DND-41 (cell line): ENCODE measurements around the gene PAK4.

ENCODE experiments used
- EZH2 ChIP-seq: IDR thresholded peaks from 3 replicates; pipeline ENCODE4 v1.6.1; 2012; ENCODE audit warnings: borderline replicate concordance, low read depth, mild to moderate bottlenecking, moderate library complexity, low read length, inconsistent platforms; ENCODE audit not compliant: severe bottlenecking
- TF ChIP-seq, protein P1 (sequence below): IDR thresholded peaks from 2 replicates; pipeline ENCODE4 v1.5.1; 2012; ENCODE audit warnings: borderline replicate concordance, low read length, moderate library complexity, mild to moderate bottlenecking; ENCODE audit not compliant: poor library complexity, severe bottlenecking; ENCODE audit errors: extremely low read depth

DNA sequence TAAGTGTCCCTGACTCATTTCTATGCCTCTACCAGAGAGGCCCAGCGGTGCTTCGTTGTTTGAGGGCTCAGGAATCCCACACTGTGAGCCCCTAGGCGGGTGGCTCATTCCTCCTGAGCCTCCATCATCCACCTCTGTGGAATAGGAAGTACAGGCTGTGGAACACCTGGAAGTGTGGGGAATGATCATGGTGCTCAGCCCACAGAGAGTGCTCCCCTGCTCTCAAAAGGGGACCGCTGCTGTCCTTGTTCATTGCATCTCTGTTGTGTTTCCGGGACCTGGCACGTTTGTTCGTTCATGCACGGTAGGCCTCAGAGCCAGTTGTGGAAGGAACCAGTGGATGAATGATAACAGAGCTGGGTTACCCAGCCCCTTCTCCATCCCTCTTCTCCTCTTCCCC, 40.2 kb upstream of the PAK4 start:
- TF ChIP-seq, protein P1, sequence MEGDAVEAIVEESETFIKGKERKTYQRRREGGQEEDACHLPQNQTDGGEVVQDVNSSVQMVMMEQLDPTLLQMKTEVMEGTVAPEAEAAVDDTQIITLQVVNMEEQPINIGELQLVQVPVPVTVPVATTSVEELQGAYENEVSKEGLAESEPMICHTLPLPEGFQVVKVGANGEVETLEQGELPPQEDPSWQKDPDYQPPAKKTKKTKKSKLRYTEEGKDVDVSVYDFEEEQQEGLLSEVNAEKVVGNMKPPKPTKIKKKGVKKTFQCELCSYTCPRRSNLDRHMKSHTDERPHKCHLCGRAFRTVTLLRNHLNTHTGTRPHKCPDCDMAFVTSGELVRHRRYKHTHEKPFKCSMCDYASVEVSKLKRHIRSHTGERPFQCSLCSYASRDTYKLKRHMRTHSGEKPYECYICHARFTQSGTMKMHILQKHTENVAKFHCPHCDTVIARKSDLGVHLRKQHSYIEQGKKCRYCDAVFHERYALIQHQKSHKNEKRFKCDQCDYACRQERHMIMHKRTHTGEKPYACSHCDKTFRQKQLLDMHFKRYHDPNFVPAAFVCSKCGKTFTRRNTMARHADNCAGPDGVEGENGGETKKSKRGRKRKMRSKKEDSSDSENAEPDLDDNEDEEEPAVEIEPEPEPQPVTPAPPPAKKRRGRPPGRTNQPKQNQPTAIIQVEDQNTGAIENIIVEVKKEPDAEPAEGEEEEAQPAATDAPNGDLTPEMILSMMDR = no peak
- TF ChIP-seq EZH2 = no peak
